EL (cell line): ENCODE data around the gene TRIP4.

Experiments used
- DNase-seq: peaks from one replicate; pipeline ENCODE4 v3.0.0-alpha.2; 2016

The TRIP4 gene

GRCh38 chr15:64500695-64501395 is 113.2 kb downstream of the TRIP4 start:
- DNase-seq: no peak

GRCh38 chr15:64501396-64501715 is 113.7 kb downstream of the TRIP4 start:
- DNase-seq: no peak

- DNase-seq: no peak
Observed at GRCh38 chr15:64502151-64502550, 114.5 kb downstream of the TRIP4 start.

- DNase-seq: no peak
Observed at GRCh38 chr15:64502551-64502950, 114.9 kb downstream of the TRIP4 start.

GRCh38 chr15:64503197-64503596 is 115.6 kb downstream of the TRIP4 start:
- peak; percentile 32 for DNase-seq

GRCh38 chr15:64503640-64504039 is 116.0 kb downstream of the TRIP4 start:
- DNase-seq: no peak
